ENCODE data around the gene MKRN1. TPM values are rescaled to one million over a fixed set of nuclear protein-coding genes. Genes with fewer than 3 reads are reported as not detected.
"Not testable (repeated sequence)": the region's sequence is repeated elsewhere in the genome, so short reads cannot be mapped to it uniquely, and the experiment has no call there.

MKRN1 gene
- total RNA-seq, 1 donor from 2014 or later, result 38.8 TPM

DNA sequence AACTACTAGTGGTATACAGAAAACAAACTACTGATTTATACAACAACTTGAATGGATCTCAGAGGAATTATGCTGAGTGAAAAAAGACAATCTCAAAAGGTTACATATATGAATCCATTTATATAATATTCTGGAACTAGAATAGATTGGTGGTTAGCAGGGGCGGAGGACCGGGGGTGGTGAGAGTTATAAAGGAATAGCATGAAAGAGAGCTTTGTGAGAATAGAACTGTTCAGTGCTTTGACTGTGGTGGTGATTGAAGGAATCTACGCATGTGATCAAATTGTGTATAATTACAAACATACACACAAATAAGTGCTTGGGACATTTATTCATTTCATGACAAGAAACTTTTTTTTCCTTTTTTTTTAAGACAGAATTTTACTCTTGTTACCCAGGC is 55.8 kb downstream of the MKRN1 start:
- intact Hi-C loops (cut with DNase I), result no loop called here
- no peak for TF ChIP-seq POLR2AphosphoS5 (IDR thresholded peaks at IDR 0.05; ENCODE audit: insufficient read depth in 1 of 2, low read depth in 1 of 2)
- TF ChIP-seq, protein P1, sequence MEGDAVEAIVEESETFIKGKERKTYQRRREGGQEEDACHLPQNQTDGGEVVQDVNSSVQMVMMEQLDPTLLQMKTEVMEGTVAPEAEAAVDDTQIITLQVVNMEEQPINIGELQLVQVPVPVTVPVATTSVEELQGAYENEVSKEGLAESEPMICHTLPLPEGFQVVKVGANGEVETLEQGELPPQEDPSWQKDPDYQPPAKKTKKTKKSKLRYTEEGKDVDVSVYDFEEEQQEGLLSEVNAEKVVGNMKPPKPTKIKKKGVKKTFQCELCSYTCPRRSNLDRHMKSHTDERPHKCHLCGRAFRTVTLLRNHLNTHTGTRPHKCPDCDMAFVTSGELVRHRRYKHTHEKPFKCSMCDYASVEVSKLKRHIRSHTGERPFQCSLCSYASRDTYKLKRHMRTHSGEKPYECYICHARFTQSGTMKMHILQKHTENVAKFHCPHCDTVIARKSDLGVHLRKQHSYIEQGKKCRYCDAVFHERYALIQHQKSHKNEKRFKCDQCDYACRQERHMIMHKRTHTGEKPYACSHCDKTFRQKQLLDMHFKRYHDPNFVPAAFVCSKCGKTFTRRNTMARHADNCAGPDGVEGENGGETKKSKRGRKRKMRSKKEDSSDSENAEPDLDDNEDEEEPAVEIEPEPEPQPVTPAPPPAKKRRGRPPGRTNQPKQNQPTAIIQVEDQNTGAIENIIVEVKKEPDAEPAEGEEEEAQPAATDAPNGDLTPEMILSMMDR (IDR thresholded peaks at IDR 0.05), result no peak
- TF ChIP-seq POLR2A (IDR thresholded peaks at IDR 0.05), result no peak
- no peaks in the 10 kb centered on the region for H3K9me3 ChIP-seq

DNA sequence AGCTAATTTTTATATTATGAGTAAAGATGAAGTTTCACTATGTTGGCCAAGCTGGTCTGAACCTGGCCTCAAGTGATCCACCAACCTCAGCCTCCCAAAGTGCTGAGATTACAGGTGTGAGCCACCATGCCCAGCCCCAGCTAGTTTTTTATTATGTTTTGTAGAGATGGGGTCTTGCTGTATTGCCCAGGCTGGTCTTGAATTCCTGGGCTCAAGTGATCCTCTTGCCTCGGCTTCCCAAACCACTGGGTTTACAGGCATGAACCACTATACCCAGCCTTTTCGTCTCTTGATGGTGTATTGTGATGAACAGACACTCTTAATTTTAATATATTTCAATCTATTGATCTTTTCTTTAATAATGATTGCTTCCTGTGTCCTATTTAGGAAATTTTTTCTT is 57.8 kb downstream of the MKRN1 start:
- TF ChIP-seq POLR2A (IDR thresholded peaks at IDR 0.05), result no peak
- TF ChIP-seq POLR2AphosphoS5 (IDR thresholded peaks at IDR 0.05; ENCODE audit: insufficient read depth in 1 of 2, low read depth in 1 of 2), result no peak
- TF ChIP-seq, protein P1 (IDR thresholded peaks at IDR 0.05), result no peak
- intact Hi-C loops (cut with DNase I), result no loop called here

More for the DNA sequence above, 55.8 kb downstream of the MKRN1 start:
- H3K4me3 ChIP-seq, result no peak overlapping the region
- no peaks in the 10 kb centered on the region for H3K36me3 ChIP-seq
- no peaks in the 10 kb centered on the region for H3K4me1 ChIP-seq
- no peak for DNase-seq (ENCODE audit: extremely low spot score in 2 of 2)
- H3K27me3 ChIP-seq, result no peaks in the 10 kb centered on the region
- no peak overlapping the region for H3K27ac ChIP-seq

DNA sequence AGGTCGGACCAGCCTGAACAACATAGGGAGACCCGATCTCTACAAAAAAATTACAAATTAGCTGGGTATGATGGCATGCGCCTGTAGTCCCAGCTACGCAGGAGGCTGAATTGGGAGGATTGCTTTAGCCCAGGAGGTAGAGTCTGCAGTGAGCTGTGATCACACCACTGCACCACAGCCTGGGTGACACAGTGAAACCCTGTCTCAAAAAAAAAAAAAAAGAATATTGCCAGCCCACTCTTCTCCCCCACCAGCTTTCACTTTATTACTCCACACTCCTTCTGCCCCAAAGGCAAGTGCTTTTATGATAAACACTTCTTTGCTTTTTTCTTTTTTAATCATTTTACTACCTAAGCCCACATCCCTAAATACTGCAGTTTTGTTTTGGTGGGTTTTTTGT is 60.7 kb downstream of the MKRN1 start:
- TF ChIP-seq POLR2AphosphoS5 (IDR thresholded peaks at IDR 0.05; ENCODE audit: insufficient read depth in 1 of 2, low read depth in 1 of 2) (no peak), POLR2A (IDR thresholded peaks at IDR 0.05) (no peak)
- TF ChIP-seq, protein P1 (IDR thresholded peaks at IDR 0.05), result no peak
- Histone ChIP-seq H3K4me1 (no peaks in the 10 kb centered on the region), H3K4me3 (no peak overlapping the region), H3K36me3 (no peaks in the 10 kb centered on the region), H3K27me3 (no peaks in the 10 kb centered on the region), H3K27ac (no peak overlapping the region), H3K9me3 (no peaks in the 10 kb centered on the region)
- intact Hi-C loops (cut with DNase I), result no loop called here
- DNase-seq (ENCODE audit: extremely low spot score in 2 of 2), result no peak

More for the DNA sequence above, 57.8 kb downstream of the MKRN1 start:
- Histone ChIP-seq H3K9me3 (no peaks in the 10 kb centered on the region), H3K4me1 (no peaks in the 10 kb centered on the region), H3K27me3 (no peaks in the 10 kb centered on the region), H3K4me3 (no peak overlapping the region), H3K27ac (no peak overlapping the region), H3K36me3 (no peaks in the 10 kb centered on the region)
- DNase-seq (ENCODE audit: extremely low spot score in 2 of 2), result no peak

DNA sequence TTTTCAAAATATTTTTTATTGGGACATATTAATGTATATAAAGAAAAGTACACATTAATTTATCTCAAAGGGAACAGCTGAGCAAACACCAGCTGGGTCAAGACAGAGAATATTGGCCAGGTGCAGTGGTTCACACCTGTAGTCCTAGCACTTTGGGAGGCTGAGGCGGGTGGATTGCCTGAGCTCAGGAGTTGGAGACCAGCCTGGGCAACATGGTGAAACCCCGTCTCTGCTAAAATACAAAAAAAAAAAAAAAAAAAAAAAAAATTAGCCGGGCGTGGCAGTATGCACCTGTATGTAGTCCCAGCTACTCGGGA is 61.2 kb downstream of the MKRN1 start:
- intact Hi-C loops (cut with DNase I); H3K27ac ChIP-seq; H3K27me3 ChIP-seq; DNase-seq (ENCODE audit: extremely low spot score in 2 of 2); H3K4me3 ChIP-seq; H3K36me3 ChIP-seq; H3K9me3 ChIP-seq; H3K4me1 ChIP-seq: not testable (repeated sequence)

DNA sequence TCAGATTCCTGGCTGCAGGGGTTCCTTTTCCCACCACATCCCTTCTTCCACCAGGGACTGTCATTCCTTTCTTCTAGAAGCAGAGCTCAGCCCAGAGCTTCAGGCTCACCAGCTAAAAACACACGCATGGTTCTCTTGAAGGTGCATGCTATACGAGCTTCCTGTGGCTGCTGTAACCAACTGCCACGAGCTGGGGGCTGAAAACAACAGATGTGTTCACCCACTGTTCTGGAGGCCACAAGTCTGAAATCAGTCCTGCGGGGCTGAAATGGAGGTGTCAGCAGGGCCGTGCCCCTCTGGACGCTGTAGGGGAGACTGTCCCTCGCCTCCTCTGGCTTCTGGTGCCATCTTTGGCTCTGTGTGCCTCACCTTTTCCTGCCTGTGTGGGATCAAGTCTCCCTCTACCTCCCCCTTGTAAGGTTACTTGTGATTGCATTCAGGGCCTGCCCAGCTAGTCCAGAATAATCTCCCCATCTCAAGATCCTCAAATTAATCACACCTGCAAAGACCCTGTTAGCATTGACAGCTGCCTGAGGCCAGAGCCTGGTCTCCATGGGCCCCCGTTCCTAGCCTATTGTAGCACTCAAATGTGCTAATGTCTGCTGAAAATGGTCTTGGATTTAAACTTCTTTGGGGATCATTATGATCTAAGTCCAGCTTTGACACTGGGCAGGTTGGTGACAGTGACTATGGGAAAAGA is 61.7 kb downstream of the MKRN1 start:
- H3K9me3 ChIP-seq, result no peaks in the 10 kb centered on the region
- H3K4me1 ChIP-seq, result no peaks in the 10 kb centered on the region
- intact Hi-C loops (cut with DNase I), result no loop called here
- H3K27ac ChIP-seq, result no peak overlapping the region
- H3K27me3 ChIP-seq, result no peaks in the 10 kb centered on the region
- TF ChIP-seq, protein P1 (IDR thresholded peaks at IDR 0.05), result no peak
- TF ChIP-seq POLR2AphosphoS5 (IDR thresholded peaks at IDR 0.05; ENCODE audit: insufficient read depth in 1 of 2, low read depth in 1 of 2), result no peak
- no peak for TF ChIP-seq POLR2A (IDR thresholded peaks at IDR 0.05)
- no peak for DNase-seq (ENCODE audit: extremely low spot score in 2 of 2)
- H3K36me3 ChIP-seq, result no peaks in the 10 kb centered on the region
- no peak overlapping the region for H3K4me3 ChIP-seq
